Heart right ventricle (tissue), 16 donors: ENCODE results near the gene RET. TPM values are rescaled to one million over a fixed set of nuclear protein-coding genes. Genes with fewer than 3 reads are reported as not detected.

Experiments
- ATAC-seq, 8 donors: fragments of 200-7000 bp; cut with Tn5 transposase; one replicate each; pipeline ENCODE4 v1.9.1; 2020; ENCODE audit warnings: mild to moderate bottlenecking in 8 of 8, moderate library complexity in 8 of 8, moderate number of reproducible peaks in 1 of 8
- DNase-seq, 2 donors: peaks; one replicate each; pipeline ENCODE4 v3.0.0-alpha.2; 2020
- H3K27ac ChIP-seq, 10 donors: fragments of 200-600 bp; sonication (generic) in 2 of 10; one replicate each; pipeline versions ENCODE4 v1.5.0 to v1.8.0; 2020 to 2022; ENCODE audit warnings: mild to moderate bottlenecking in 3 of 10
- H3K27me3 ChIP-seq, 7 donors: fragments of 200-600 bp; one replicate each; pipeline ENCODE4 v1.8.0; 2021 to 2022; ENCODE audit warnings: mild to moderate bottlenecking in 2 of 7
- H3K36me3 ChIP-seq, 9 donors: fragments of 200-600 bp; sonication (generic) in 1 of 9; one replicate each; pipeline versions ENCODE4 v1.5.0 to v1.8.0; 2020 to 2022; ENCODE audit warnings: mild to moderate bottlenecking in 2 of 9
- H3K4me1 ChIP-seq, 9 donors: fragments of 200-600 bp; sonication (generic) in 1 of 9; one replicate each; pipeline versions ENCODE4 v1.5.0 to v1.8.0; 2020 to 2022; ENCODE audit warnings: mild to moderate bottlenecking in 4 of 9
- H3K4me3 ChIP-seq, 10 donors: fragments of 200-600 bp; sonication (generic) in 2 of 10; one replicate each; pipeline versions ENCODE4 v1.5.0 to v1.8.0; 2020 to 2022; ENCODE audit warnings: mild to moderate bottlenecking in 7 of 10, moderate library complexity in 2 of 10
- H3K9me3 ChIP-seq, 11 donors: fragments of 200-600 bp in 10 of 11; sonication (generic) in 2 of 11; one replicate each; pipeline versions ENCODE4 v1.5.0 to v1.8.0; 2013 to 2022; ENCODE audit warnings: mild to moderate bottlenecking in 2 of 11, control low read depth in 1 of 11, moderate library complexity in 1 of 11
- WGBS, 2 donors: extraction: QIAGEN DNeasy Blood & Tissue Kit; methylation state at CpG; one replicate each; pipeline ENCODE4 v1.1.7; 2013; ENCODE audit warnings: inconsistent platforms in 1 of 2; 5-methylcytosine and 5-hydroxymethylcytosine counted together
- intact Hi-C, 10 donors: fragments of 100-400 bp; cut with DNase I; formaldehyde crosslinking; loops; one replicate each; pipeline versions ENCODE4 v1.11.1 to v1.14.2; 2022
- polyA plus RNA-seq, 2 donors: library from polyadenylated mRNA; stranded (reverse); fragments of 200-250 nt; gene quantifications; one replicate each; pipeline ENCODE4 v1.2.3, GENCODE V29; 2013
- total RNA-seq, 10 donors: library from RNA; stranded (reverse); fragmentation: NEBNext Ultra II Directional in 3 of 10; extraction: Animal tissue kit (Norgen Biotek cat#: 25700) in 3 of 10; gene quantifications; one replicate each; pipeline versions ENCODE4 v1.2.1 to v1.2.4, GENCODE V29; 2021 to 2023
- TF ChIP-seq, protein P1 (sequence below), 9 donors: fragments of 200-600 bp; sonication (generic) in 2 of 9; IDR thresholded peaks; one replicate each; pipeline versions ENCODE4 v1.5.0 to v1.8.0; 2021 to 2022; ENCODE audit warnings: antibody characterized with exemption in 9 of 9, mild to moderate bottlenecking in 5 of 9, moderate library complexity in 1 of 9
- donor health status: Arrhythmogenic right ventricular cardiomyopathy.
- donor health status: ischemic (EF 13 %, LVEDD 7.1; RV severe dilation, severe dysfunction).
- donor health status: healthy with polysubstance abuse.
- donor health status: DM: no; HTN: yes; CAD: no.
- donor health status: DM: no; HTN: no; CAD: no.
- donor health status: ischemic (EF 25% LVEDD 6.9; RV normal size, moderate dysfunction).
- donor health status: ischemic (EF 25% LVEDD 5.7; RV mildly dilated, moderate dysfunction).
- donor health status: healthy.
- donor health status: DM: yes; HTN: yes; CAD: no.
- donor health status: Ischemic cardiomyopathy.
- donor health status: ischemic (EF 35%, LVEDD 5.7; RV mildly dilated, moderate dysfunction).
- donor health status: nonischemic (EF 11% LVEDD 7.7; RV severe dilation, severe dysfunction).
- donor health status: DM: yes; HTN: yes; CAD: no.
- donor health status: PGD.
- donor health status: ischemic (EF 29% LVEDD 5.4; RV normal size, mild dysfunction).
- donor health status: nonischemic (EF 23%, LVEDD 6.1; RV moderate dilation, normal function).

RET gene
- total and polyA plus RNA-seq, 12 donors: 0.38 to 2.6 (median 1.2) TPM

DNA sequence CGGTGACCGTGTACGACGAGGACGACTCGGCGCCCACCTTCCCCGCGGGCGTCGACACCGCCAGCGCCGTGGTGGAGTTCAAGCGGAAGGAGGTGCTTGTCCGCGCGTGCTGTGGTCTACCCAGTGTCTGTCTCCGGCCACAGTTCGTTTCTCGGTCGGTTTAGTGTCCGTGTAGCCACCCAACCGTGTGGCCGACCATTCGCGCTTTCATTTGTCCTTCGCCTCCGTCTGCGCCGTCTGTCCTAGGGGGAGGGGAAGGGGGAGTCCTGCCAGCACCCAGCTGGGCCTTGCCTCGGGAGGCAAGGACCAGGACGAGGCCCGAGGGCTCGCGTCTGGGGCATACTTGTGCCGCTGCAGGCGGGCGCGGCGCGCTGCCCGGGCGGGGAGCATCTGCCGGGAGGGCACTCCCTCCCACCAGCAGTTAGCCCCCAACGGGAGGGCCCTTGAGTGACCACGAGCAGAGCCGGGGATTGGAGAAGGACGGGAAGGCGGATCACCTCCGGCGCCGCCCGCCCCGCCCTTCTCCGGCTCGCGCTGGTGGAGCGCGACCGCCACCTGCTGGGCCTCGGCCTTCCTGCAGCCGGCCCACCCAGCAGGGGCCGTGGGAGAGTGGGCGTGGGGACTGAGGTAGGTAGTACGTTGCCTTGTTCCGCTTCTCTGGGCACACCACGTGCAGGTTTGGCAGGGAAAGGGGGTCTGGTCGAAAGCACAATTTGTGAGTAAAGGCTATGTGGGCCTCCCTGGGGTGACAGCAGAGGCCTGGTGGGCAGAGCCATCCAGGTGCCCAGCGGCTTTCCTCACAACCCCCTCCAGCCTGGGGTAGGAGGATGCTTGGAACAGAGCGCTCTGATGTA lies 28.5 kb downstream of the RET start:
- Histone ChIP-seq H3K4me1 (peaks cover 0 to 18% (median 13%) of the 10 kb centered on the region in 9 donors), H3K9me3 (no peaks in the 10 kb centered on the region), H3K27me3 (peaks cover 0 to 41% (median 33%) of the 10 kb centered on the region in 7 donors), H3K27ac (no peak overlapping the region), H3K4me3 (peak overlapping the region; percentile 2 to 71 (median 58)), H3K36me3 (no peaks in the 10 kb centered on the region)
- 3 to 4% methylated on average over 61 to 71 of the region's 71 CpGs for WGBS, 2 donors
- intact Hi-C loops: loop anchor here (1.0 to 10.0 kb wide), 5 partner anchors 238 to 353 kb away; no protein-coding TSS in a partner anchor
- DNase-seq: peak; percentile 60 to 80
- TF ChIP-seq, protein P1, sequence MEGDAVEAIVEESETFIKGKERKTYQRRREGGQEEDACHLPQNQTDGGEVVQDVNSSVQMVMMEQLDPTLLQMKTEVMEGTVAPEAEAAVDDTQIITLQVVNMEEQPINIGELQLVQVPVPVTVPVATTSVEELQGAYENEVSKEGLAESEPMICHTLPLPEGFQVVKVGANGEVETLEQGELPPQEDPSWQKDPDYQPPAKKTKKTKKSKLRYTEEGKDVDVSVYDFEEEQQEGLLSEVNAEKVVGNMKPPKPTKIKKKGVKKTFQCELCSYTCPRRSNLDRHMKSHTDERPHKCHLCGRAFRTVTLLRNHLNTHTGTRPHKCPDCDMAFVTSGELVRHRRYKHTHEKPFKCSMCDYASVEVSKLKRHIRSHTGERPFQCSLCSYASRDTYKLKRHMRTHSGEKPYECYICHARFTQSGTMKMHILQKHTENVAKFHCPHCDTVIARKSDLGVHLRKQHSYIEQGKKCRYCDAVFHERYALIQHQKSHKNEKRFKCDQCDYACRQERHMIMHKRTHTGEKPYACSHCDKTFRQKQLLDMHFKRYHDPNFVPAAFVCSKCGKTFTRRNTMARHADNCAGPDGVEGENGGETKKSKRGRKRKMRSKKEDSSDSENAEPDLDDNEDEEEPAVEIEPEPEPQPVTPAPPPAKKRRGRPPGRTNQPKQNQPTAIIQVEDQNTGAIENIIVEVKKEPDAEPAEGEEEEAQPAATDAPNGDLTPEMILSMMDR (IDR thresholded peaks at IDR 0.05): peak; percentile 98 to 100 (median 100)
- ATAC-seq: peak; percentile 92 to 96 (median 94)

DNA sequence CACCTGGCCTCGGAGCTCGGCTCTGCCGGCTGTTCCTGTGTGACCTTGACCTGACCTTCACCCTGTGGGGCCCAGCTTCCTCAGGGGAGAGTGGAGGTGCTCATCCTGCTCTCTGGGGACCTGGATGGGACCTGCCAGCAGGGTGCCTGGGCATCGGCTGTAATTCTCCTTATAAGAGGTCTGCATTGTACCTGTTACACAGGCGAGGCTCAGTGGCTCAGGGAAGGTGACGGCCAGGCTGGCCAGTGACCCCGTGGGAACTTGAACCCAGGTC lies 29.0 kb downstream of the RET start:
- no peak overlapping the region for H3K27ac ChIP-seq
- 44% methylated on average over 7 of the region's 7 CpGs for WGBS, 2 donors
- ATAC-seq (no peak), DNase-seq (no peak)
- peaks cover 0 to 36% (median 32%) of the 10 kb centered on the region in 7 donors for H3K27me3 ChIP-seq
- no peaks in the 10 kb centered on the region for H3K9me3 ChIP-seq
- intact Hi-C loops: loop anchor here (1.0 to 10.0 kb wide), 5 partner anchors 239 to 354 kb away; no protein-coding TSS in a partner anchor
- H3K4me1 ChIP-seq: peaks cover 0 to 22% (median 13%) of the 10 kb centered on the region in 9 donors
- H3K36me3 ChIP-seq: no peaks in the 10 kb centered on the region
- TF ChIP-seq, protein P1 (IDR thresholded peaks at IDR 0.05): no peak
- peak overlapping the region in 2 of 10 donors; percentile 60 to 71 for H3K4me3 ChIP-seq

DNA sequence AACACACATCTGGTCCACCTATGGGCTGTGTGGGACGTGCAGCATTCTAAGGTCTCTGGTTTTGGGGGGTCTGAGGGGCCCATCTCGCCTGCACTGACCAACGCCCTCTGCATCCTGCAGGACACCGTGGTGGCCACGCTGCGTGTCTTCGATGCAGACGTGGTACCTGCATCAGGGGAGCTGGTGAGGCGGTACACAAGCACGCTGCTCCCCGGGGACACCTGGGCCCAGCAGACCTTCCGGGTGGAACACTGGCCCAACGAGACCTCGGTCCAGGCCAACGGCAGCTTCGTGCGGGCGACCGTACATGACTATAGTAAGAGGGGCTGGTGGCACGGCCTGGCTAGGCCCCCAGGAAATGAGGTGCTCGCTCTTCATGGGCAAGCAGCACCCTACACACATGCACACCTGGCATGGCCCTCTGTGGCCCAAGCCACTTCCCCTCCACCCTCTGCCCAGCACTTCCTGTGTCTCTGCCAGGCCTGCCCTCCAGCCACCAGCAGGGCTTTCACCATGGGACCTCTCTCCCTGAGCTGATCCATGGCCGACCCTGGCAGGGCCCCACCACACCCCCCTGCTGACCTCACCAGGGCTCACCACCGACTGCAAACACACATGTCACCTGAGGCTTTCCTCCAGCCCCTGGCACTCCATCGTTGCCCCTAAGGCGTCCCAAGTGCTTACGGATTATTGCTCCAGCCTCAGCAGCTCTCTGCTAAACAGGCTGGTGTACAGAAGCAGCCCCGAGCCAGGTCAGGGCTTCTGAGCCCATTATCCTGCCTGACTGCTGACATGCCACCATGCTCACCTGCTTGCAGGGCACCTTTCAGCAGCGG lies 29.6 kb downstream of the RET start:
- DNase-seq: no peak
- Histone ChIP-seq H3K9me3 (no peaks in the 10 kb centered on the region), H3K27me3 (peaks cover 0 to 36% (median 26%) of the 10 kb centered on the region in 7 donors), H3K4me3 (no peak overlapping the region), H3K4me1 (peaks cover 0 to 22% (median 13%) of the 10 kb centered on the region in 9 donors), H3K36me3 (no peaks in the 10 kb centered on the region), H3K27ac (no peak overlapping the region)
- intact Hi-C loops: loop anchor here in 9 of 10 donors (5.0 to 10.0 kb wide), 3 partner anchors 239 to 354 kb away; no protein-coding TSS in a partner anchor
- WGBS, 2 donors: 91 to 92% methylated on average over 28 of the region's 28 CpGs
- TF ChIP-seq, protein P1 (IDR thresholded peaks at IDR 0.05): no peak
- ATAC-seq: peak in 1 of 8 donors; percentile 16

DNA sequence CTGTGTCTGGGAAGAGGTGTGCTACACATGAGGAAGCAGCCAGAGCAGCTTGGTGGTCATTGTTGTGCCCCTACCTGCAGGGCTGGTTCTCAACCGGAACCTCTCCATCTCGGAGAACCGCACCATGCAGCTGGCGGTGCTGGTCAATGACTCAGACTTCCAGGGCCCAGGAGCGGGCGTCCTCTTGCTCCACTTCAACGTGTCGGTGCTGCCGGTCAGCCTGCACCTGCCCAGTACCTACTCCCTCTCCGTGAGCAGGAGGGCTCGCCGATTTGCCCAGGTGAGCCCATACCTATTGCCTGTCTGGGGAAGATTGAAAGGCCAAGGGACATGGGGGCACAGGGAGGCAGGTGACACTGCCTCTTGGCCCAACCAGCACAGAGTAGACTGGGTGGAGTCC lies 32.1 kb downstream of the RET start:
- DNase-seq (no peak), ATAC-seq (no peak)

More for the DNA sequence above, 32.1 kb downstream of the RET start:
- TF ChIP-seq, protein P1 (IDR thresholded peaks at IDR 0.05): no peak
- no peak overlapping the region for H3K27ac ChIP-seq
- H3K4me3 ChIP-seq: no peak overlapping the region
- no peaks in the 10 kb centered on the region for H3K9me3 ChIP-seq
- 94% methylated on average over 12 of the region's 12 CpGs for WGBS, 2 donors
- intact Hi-C loops: loop anchor here (2.0 to 10.0 kb wide), 4 partner anchors 234 to 357 kb away; no protein-coding TSS in a partner anchor
- H3K4me1 ChIP-seq: peaks cover 0 to 22% (median 13%) of the 10 kb centered on the region in 9 donors
- H3K36me3 ChIP-seq: no peaks in the 10 kb centered on the region
- peaks cover 0 to 14% (median 13%) of the 10 kb centered on the region in 7 donors for H3K27me3 ChIP-seq
